ENCODE data around the gene AP3B2.

DNA sequence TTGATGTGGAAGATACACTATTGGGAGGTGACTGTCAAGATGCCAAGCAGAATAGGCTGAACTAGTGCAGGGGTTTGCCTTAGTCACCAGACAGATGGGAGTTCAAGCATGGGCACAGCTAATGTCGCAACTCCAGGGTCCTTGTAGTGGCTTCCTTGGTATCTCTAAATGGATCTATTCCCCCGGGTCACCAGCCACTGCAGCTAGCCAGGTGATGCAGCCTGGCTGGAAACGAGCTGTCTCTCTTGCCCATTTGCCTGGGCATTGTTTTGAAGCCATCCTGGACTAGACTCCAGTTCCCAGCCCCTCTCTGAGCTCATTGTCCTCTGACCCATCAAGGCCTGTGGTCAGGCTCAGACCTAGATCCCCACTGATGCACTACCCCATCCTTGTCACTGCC lies 54.1 kb downstream of the AP3B2 start:
- TF ChIP-seq, protein P1, sequence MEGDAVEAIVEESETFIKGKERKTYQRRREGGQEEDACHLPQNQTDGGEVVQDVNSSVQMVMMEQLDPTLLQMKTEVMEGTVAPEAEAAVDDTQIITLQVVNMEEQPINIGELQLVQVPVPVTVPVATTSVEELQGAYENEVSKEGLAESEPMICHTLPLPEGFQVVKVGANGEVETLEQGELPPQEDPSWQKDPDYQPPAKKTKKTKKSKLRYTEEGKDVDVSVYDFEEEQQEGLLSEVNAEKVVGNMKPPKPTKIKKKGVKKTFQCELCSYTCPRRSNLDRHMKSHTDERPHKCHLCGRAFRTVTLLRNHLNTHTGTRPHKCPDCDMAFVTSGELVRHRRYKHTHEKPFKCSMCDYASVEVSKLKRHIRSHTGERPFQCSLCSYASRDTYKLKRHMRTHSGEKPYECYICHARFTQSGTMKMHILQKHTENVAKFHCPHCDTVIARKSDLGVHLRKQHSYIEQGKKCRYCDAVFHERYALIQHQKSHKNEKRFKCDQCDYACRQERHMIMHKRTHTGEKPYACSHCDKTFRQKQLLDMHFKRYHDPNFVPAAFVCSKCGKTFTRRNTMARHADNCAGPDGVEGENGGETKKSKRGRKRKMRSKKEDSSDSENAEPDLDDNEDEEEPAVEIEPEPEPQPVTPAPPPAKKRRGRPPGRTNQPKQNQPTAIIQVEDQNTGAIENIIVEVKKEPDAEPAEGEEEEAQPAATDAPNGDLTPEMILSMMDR (IDR thresholded peaks at IDR 0.05): no peak
- TF ChIP-seq POLR2A (IDR thresholded peaks at IDR 0.05): no peak
